H1 (cell line): ENCODE results near the gene VAV2.

Experiments used
- CHD1 ChIP-seq: IDR thresholded peaks from 2 replicates; pipeline ENCODE4 v1.6.1; 2012; ENCODE audit warnings: low read depth, low read length, improper control_type of control experiment
- JUN ChIP-seq: IDR thresholded peaks from 2 replicates; pipeline ENCODE4 v1.6.1; 2011; ENCODE audit warnings: low read depth, mild to moderate bottlenecking, improper control_type of control experiment, low read length
- PHF8 ChIP-seq: fragments of 200-600 bp; sonication (generic); conservative IDR thresholded peaks from 2 replicates; pipeline ENCODE4 v1.7.1; 2012; ENCODE audit warnings: low read depth, mild to moderate bottlenecking, inconsistent platforms, low read length, moderate library complexity
- POLR2A ChIP-seq, 2 experiments: IDR thresholded peaks; 1 replicate in 1 of 2; 2 replicates in 1 of 2; pipeline ENCODE4 v1.6.1; 2011; ENCODE audit warnings: low read depth in 2 of 2, low read length in 2 of 2, mild to moderate bottlenecking in 2 of 2; ENCODE audit errors: control extremely low read depth in 1 of 2
- RBBP5 ChIP-seq: IDR thresholded peaks from 2 replicates; pipeline ENCODE4 v1.7.1; 2012; ENCODE audit warnings: low read depth, mild to moderate bottlenecking, inconsistent platforms, low read length, moderate library complexity, borderline replicate concordance
- SAP30 ChIP-seq: fragments of 300-600 bp; sonication (generic); IDR thresholded peaks from 2 replicates; pipeline ENCODE4 v1.7.1; 2012; ENCODE audit warnings: low read length, moderate library complexity, mild to moderate bottlenecking, inconsistent platforms; ENCODE audit not compliant: insufficient read depth, insufficient replicate concordance
- TF ChIP-seq, protein P1 (sequence below), 3 experiments: IDR thresholded peaks; 1 replicate in 2 of 3; 2 replicates in 1 of 3; pipeline versions ENCODE4 v1.5.1 to v1.6.1; 2011; ENCODE audit warnings: low read length in 3 of 3, mild to moderate bottlenecking in 3 of 3, inconsistent platforms in 2 of 3, low read depth in 1 of 3, moderate library complexity in 1 of 3; ENCODE audit not compliant: insufficient read depth in 1 of 3; ENCODE audit errors: control extremely low read depth in 1 of 3

DNA sequence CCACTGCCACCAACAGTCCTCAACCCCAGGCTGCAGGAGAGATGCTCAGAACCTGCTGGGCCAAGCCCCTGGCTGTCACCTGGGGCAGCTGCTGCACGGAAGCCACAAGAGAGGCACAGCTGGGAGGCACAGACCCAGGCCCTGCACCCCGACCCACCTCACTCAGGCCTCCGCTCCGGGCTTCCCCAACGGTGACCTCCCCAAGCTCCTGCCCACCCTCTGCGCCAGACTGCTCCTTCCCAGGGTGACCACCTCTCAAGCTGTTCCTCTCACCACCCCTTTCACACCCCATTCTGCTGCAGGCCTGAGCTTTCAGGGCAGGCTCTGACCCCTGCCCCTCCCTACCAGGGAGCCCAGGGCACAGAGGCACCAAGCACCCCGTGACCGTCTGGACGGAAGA, 33.0 kb downstream of the VAV2 start:
- TF ChIP-seq CHD1 (no peak), PHF8 (no peak), RBBP5 (no peak), SAP30 (no peak), JUN (no peak), POLR2A (IDR thresholded peaks at IDR 0.05; ENCODE audit: control extremely low read depth in 1 of 2, low read depth in 2 of 2, low read length in 2 of 2) (no peak)
- TF ChIP-seq, protein P1, sequence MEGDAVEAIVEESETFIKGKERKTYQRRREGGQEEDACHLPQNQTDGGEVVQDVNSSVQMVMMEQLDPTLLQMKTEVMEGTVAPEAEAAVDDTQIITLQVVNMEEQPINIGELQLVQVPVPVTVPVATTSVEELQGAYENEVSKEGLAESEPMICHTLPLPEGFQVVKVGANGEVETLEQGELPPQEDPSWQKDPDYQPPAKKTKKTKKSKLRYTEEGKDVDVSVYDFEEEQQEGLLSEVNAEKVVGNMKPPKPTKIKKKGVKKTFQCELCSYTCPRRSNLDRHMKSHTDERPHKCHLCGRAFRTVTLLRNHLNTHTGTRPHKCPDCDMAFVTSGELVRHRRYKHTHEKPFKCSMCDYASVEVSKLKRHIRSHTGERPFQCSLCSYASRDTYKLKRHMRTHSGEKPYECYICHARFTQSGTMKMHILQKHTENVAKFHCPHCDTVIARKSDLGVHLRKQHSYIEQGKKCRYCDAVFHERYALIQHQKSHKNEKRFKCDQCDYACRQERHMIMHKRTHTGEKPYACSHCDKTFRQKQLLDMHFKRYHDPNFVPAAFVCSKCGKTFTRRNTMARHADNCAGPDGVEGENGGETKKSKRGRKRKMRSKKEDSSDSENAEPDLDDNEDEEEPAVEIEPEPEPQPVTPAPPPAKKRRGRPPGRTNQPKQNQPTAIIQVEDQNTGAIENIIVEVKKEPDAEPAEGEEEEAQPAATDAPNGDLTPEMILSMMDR (IDR thresholded peaks at IDR 0.05; ENCODE audit: control extremely low read depth in 1 of 3, insufficient read depth in 1 of 3, low read depth in 1 of 3, low read length in 3 of 3), result no peak
